ENCODE results near the gene ZNF860.

GRCh38 chr3:31997500-31997899 lies 15.9 kb downstream of the ZNF860 start:
- TF ChIP-seq CTCF (IDR thresholded peaks at IDR 0.05): no peak
- TF ChIP-seq POLR2A (IDR thresholded peaks at IDR 0.05; ENCODE audit: low read depth): no peak
- no peak for TF ChIP-seq POLR2AphosphoS5 (IDR thresholded peaks at IDR 0.05)
- no peak for TF ChIP-seq EP300 (IDR thresholded peaks at IDR 0.05)

All from esophagus muscularis mucosa (tissue), 4 donors.